HL-60 (cell line): ENCODE measurements around the gene SHC2.

ENCODE experiments used
- DNase-seq, 2 experiments: peaks; one replicate each; pipeline ENCODE4 v3.0.0-alpha.2; 2010 to 2020; ENCODE audit warnings: low read depth in 1 of 2, low spot score in 1 of 2
- H3K27ac ChIP-seq: fragments of 250-450 bp; sonication (Bioruptor Pico); replicated peaks from 2 replicates; pipeline ENCODE4 v1.5.1; 2020; ENCODE audit warnings: mild to moderate bottlenecking, moderate library complexity
- H3K27me3 ChIP-seq: fragments of 250-450 bp; sonication (Bioruptor Pico); 2 replicates; pipeline ENCODE4 v1.5.1; 2021; ENCODE audit warnings: mild to moderate bottlenecking, moderate library complexity; ENCODE audit not compliant: insufficient read depth, poor library complexity, severe bottlenecking
- H3K4me3 ChIP-seq: replicated peaks from 2 replicates; pipeline ENCODE4 v1.5.1; 2011; ENCODE audit warnings: mild to moderate bottlenecking, control low read depth, low read length; ENCODE audit not compliant: insufficient read depth
- GABPA ChIP-seq: IDR thresholded peaks from 2 replicates; pipeline ENCODE4 v1.6.1; 2012; ENCODE audit warnings: low read depth
- POLR2AphosphoS5 ChIP-seq: IDR thresholded peaks from 2 replicates; pipeline ENCODE4 v1.6.1; 2012; ENCODE audit warnings: low read depth
- REST ChIP-seq: IDR thresholded peaks from 2 replicates; pipeline ENCODE4 v1.6.1; 2012; ENCODE audit warnings: low read depth; ENCODE audit not compliant: insufficient replicate concordance
- SPI1 ChIP-seq: IDR thresholded peaks from 2 replicates; pipeline ENCODE4 v1.6.1; 2012; ENCODE audit warnings: low read depth, mild to moderate bottlenecking, borderline replicate concordance
- TF ChIP-seq, protein P1 (sequence below): IDR thresholded peaks from one replicate; pipeline ENCODE4 v1.5.1; 2011; ENCODE audit warnings: low read length, control low read depth, inconsistent platforms; ENCODE audit not compliant: insufficient read depth

The SHC2 gene

GRCh38 chr19:369256-369655 is 91.6 kb downstream of the SHC2 start:
- H3K4me3 ChIP-seq: no peak overlapping the region
- TF ChIP-seq SPI1 (no peak), REST (no peak), POLR2AphosphoS5 (no peak), GABPA (no peak)
- TF ChIP-seq, protein P1, sequence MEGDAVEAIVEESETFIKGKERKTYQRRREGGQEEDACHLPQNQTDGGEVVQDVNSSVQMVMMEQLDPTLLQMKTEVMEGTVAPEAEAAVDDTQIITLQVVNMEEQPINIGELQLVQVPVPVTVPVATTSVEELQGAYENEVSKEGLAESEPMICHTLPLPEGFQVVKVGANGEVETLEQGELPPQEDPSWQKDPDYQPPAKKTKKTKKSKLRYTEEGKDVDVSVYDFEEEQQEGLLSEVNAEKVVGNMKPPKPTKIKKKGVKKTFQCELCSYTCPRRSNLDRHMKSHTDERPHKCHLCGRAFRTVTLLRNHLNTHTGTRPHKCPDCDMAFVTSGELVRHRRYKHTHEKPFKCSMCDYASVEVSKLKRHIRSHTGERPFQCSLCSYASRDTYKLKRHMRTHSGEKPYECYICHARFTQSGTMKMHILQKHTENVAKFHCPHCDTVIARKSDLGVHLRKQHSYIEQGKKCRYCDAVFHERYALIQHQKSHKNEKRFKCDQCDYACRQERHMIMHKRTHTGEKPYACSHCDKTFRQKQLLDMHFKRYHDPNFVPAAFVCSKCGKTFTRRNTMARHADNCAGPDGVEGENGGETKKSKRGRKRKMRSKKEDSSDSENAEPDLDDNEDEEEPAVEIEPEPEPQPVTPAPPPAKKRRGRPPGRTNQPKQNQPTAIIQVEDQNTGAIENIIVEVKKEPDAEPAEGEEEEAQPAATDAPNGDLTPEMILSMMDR: no peak
- H3K27ac ChIP-seq: no peak overlapping the region
- no peak for DNase-seq
- H3K27me3 ChIP-seq: no peaks in the 10 kb centered on the region

DNA sequence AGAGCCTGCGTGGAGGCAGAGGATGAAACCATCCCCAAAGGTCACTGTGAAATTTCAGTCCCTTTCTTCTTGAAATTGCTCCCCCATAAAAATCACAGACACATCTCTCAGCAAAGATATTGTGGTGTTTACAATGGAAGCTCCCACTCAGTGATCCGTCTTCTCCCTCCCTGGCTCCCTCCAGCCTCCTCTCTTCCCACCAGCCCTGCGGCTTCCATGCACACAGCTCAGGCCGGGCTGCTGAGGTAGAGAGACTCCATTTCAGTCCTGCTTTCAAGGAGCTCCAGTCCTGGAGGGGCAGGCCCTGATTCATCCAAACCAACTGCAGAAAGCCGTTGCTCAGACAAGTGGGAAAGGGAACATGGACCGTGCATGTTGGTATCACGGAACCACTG is 92.2 kb downstream of the SHC2 start:
- H3K4me3 ChIP-seq: no peak overlapping the region
- TF ChIP-seq, protein P1: no peak
- no peak for TF ChIP-seq POLR2AphosphoS5
- TF ChIP-seq GABPA: no peak
- TF ChIP-seq REST: no peak
- DNase-seq: no peak
- no peaks in the 10 kb centered on the region for H3K27me3 ChIP-seq
- no peak overlapping the region for H3K27ac ChIP-seq

DNA sequence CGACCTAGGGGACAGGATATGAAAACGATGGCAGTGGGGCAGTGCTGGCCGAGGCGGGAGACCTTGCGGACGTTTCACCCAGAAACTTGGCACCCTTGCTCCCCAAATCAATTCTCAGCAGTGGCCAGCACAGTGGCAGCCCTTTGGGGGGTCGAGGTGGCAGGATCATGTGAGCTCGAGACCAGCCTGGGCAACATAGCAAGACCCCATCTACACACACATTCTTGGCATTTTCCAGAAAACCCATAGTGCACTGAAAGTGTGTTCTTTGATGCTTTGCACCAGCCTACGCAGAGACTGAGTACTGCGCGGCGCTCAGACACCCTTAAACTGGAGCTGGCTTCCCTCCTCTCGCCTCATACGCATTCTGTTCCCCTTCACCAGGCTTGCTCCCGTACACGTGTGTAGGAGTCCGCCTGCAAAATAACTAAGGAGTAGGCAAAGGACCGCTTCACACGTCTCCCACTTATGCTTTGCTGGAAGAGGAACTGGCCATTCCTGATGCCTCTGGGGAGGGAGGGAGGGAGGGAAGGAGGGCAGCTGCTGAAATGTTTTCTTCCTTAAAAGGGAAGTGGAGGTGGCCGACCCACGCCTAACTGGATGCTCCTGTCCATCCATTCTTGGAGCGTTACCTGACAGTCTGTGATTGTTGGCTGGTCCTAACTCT is 92.7 kb downstream of the SHC2 start:
- no peak for TF ChIP-seq REST
- DNase-seq: no peak

GRCh38 chr19:367561-367960 is 93.3 kb downstream of the SHC2 start:
- no peak for TF ChIP-seq SPI1
- no peak for TF ChIP-seq POLR2AphosphoS5
- Histone ChIP-seq H3K4me3 (no peak overlapping the region), H3K27ac (no peak overlapping the region), H3K27me3 (no peaks in the 10 kb centered on the region)
- no peak for DNase-seq

More for the DNA sequence above, 92.7 kb downstream of the SHC2 start:
- H3K27ac ChIP-seq: no peak overlapping the region
- H3K27me3 ChIP-seq: no peaks in the 10 kb centered on the region
- H3K4me3 ChIP-seq: no peak overlapping the region
